Activated gamma-delta T cell treated with Interleukin-2 at 50 U/mL for 16 hours (primary cell): Measurements from ENCODE around the gene ACACA.

ENCODE experiments used
- DNase-seq: peaks from one replicate; pipeline ENCODE4 v3.0.0-alpha.2; 2020

ACACA gene

GRCh38 chr17:37219876-37220606, 186.6 kb downstream of the ACACA start:
- no peak for DNase-seq

- DNase-seq = no peak
These were observed 187.8 kb downstream of the ACACA start for GRCh38 chr17:37218849-37219248.

- no peak for DNase-seq
These were observed 192.2 kb downstream of the ACACA start for GRCh38 chr17:37214416-37214815.

GRCh38 chr17:37213927-37214326, 192.7 kb downstream of the ACACA start:
- DNase-seq = no peak

- DNase-seq = no peak
These were observed 194.5 kb downstream of the ACACA start for GRCh38 chr17:37212179-37212578.

GRCh38 chr17:37211136-37211535, 195.5 kb downstream of the ACACA start:
- DNase-seq = no peak

- DNase-seq = no peak
These were observed 199.5 kb downstream of the ACACA start for GRCh38 chr17:37207103-37207502.

GRCh38 chr17:37206299-37206698, 200.3 kb downstream of the ACACA start:
- no peak for DNase-seq

GRCh38 chr17:37200497-37200896, 206.1 kb downstream of the ACACA start:
- no peak for DNase-seq

GRCh38 chr17:37197336-37197735, 209.3 kb downstream of the ACACA start:
- no peak for DNase-seq

- no peak for DNase-seq
These were observed 212.4 kb downstream of the ACACA start for GRCh38 chr17:37194208-37194607.

GRCh38 chr17:37191219-37191618, 215.4 kb downstream of the ACACA start:
- no peak for DNase-seq

GRCh38 chr17:37190493-37190892, 216.1 kb downstream of the ACACA start:
- no peak for DNase-seq

GRCh38 chr17:37188157-37188556, 218.5 kb downstream of the ACACA start:
- no peak for DNase-seq

GRCh38 chr17:37187262-37187661, 219.4 kb downstream of the ACACA start:
- no peak for DNase-seq

GRCh38 chr17:37182786-37183465, 223.7 kb downstream of the ACACA start:
- no peak for DNase-seq

- no peak for DNase-seq
These were observed 226.3 kb downstream of the ACACA start for GRCh38 chr17:37180376-37180775.

- no peak for DNase-seq
These were observed 226.7 kb downstream of the ACACA start for GRCh38 chr17:37179893-37180292.

- no peak for DNase-seq
These were observed 229.3 kb downstream of the ACACA start for GRCh38 chr17:37177254-37177870.

- no peak for DNase-seq
These were observed 229.9 kb downstream of the ACACA start for GRCh38 chr17:37176723-37177122.

GRCh38 chr17:37174205-37174604, 232.4 kb downstream of the ACACA start:
- no peak for DNase-seq

GRCh38 chr17:37170881-37171425, 235.7 kb downstream of the ACACA start:
- DNase-seq = no peak

- no peak for DNase-seq
These were observed 237.8 kb downstream of the ACACA start for GRCh38 chr17:37168731-37169353.
